Suppressor macrophage (primary cell): ENCODE data around the gene GNA12.

Source experiments
- DNase-seq, 4 experiments: peaks; one replicate each; pipeline ENCODE4 v3.0.0-alpha.2; 2020 to 2022

Gene GNA12

DNA sequence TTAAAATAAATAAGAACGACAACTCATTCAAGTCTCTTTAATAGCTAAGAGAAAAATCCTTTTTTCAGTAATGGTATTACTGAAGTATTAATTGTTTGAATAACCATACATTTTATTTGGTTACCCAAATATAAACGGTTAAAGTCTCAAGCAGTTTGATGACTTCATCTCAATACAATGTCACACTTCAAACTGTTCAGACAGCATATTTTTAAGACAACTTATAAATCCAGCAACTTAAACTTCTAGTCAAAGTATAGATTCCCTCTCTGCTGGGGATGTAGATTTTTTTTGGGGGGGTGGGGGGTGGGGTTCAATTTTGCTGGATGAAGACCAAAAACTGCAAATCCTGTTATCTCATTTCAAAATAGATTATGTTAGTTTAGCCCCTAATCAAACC, 42.0 kb downstream of the GNA12 start:
- DNase-seq, result no peak

- peak; percentile 28 to 51 (median 44) for DNase-seq
Measured at GRCh38 chr7:2800931-2801688, 43.0 kb downstream of the GNA12 start.

DNA sequence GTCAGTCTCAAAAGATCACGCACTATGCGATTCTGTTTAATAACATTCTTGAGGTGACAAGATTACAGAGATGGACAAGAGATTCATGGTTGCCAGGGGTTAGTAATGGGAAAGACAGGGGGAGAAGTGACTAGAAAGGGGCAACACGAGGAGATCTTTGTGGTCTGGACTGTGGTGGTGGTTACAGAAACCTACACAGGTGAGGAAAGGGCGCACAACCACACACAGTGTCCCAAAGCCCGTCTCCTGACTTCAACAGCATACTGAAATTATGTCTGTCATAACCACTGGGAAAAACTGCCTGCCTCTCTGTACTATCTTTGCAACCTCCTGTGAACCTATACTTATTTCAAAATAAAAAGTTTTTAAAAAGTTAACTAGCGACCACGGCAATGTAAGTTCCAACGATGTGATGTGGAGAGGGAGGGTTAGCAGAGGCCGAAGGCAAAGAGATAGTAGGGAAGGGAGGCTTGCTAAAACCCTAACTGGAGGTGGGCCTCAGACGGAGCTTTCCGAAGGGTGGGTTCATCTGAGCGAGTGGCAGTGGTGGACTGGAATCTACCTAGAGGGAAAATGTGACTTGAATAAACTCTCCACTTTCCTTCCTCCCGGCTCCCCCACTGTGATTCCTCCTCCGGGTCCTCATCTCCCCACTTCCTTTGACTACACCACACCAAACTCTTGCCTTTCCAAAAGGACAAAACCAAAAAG, 43.7 kb downstream of the GNA12 start:
- no peak for DNase-seq

GRCh38 chr7:2799253-2799652, 44.9 kb downstream of the GNA12 start:
- no peak for DNase-seq

- no peak for DNase-seq
Measured at GRCh38 chr7:2798669-2799068, 45.4 kb downstream of the GNA12 start.

GRCh38 chr7:2796358-2797352, 47.5 kb downstream of the GNA12 start:
- DNase-seq, result peak; percentile 59 to 94 (median 78)

DNA sequence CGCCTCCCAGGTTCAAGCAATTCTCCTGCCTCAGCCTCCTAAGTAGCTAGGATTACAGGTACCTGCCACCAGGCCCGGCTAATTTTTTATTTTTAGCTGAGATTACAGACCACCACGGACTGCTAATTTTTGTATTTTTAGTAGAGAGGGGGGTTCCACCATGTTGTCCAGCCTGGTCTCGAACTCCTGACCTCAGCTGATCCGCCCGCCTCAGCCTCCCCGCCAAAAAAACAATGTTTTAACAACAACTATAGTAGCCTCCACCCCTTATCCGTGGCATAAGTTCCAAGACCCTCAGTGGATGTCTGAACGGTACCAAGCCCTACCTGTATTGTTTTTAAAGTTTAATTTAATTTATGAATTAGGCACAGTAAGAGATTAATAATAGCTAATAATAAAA, 48.2 kb downstream of the GNA12 start:
- DNase-seq, result no peak

DNA sequence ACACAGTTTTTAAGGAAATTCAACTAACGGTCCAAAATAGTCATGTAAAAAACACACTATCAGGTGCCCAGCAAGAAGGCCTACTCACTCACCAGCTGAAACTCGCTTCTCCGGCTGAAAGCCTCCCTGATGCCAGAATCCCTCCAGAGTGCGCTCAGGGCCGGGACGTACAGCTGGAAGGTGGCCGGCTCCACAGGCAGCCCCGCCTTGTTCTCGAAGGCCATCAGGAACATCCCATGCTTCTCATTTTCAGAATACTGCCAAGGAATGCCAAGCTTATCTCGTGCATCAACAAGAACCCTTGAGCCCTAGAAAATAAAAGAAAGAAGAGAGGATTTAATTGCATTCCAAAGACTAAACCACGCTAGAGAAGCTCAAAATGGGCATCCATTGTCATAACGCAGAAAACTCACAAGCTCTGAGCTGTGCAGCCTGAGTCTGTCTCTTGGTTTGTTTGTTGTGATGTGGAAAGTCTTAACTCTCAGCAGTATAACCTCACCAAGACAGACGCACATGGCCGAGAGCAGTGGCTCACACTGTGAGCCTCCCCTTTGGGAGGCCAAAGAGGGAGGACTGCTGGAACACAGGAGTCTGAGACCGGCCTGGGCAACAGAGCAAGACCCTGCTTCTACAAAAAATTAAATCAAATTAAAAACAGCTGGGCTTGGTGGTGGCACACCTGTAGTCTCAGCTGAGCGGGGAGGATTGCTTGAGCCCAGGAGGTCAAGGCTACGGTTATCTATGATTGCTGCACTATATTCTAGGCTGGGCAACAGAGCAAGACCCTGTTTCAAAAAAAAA, 49.1 kb downstream of the GNA12 start:
- DNase-seq, result no peak

DNA sequence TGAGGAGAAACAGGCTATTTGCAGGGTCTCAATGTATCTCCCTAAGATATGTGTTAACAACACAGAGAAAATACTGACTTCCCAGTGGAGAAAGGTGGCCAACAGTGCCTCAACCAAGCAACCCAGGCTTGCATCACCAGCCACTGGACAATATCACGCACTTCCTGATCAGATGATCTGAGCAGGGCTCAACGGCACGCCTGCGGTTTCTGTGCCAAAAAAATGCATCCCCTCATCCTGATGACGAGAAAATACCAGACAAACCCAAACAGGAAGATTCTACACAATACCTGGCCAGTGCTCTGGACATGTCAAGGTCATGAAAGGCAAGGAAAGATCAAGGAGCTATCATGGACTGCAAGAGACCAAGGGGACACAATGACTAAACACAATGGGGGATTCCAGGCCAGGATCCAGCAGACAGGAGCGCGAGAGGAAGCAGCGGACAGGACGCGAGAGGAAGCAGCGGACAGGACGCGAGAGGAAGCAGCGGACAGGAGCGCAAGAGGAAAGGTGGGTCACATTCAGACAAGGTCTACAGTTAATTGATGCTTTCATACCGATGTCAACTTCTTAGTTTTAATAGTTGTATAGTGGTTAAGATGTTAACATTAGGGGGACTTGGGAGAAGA, 51.1 kb downstream of the GNA12 start:
- peak; percentile 83 to 91 (median 88) for DNase-seq

- peak; percentile 65 to 82 (median 73) for DNase-seq
Measured at GRCh38 chr7:2792235-2792634, 51.9 kb downstream of the GNA12 start.

- no peak for DNase-seq
Measured at GRCh38 chr7:2791390-2791789, 52.7 kb downstream of the GNA12 start.

DNA sequence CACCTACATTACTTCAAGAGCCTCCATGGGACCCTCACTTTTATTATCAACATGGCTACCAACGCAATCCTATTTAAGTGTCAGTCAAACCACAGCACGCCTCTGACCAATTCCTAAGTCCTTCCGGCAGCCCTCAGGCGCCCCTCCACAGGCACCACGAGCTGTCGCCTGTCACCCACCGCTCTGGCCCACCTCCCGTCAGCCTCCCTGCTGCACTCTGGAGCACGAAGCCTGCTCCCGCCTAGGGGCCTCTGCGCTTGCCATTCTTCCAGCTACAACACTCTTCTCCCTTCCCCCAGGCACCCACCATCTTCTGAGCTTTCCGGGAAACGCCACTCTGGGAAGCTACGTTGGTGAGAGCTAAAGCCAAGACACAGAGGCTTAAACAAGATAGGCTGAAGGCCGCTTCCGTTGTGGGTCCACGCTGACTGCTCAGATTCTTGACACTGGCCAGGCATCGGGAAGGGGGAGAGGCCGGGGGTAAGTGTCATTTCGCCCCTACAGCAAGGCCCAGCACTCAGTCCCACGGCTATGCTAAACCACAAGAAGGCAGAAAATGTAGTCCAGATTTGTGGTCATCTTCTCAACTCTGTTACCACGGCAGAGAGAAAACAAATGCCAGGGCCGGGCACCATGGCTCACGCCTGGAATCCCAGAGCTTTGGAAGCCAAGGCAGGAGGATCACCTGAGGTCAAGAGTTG, 56.7 kb downstream of the GNA12 start:
- DNase-seq, result no peak

GRCh38 chr7:2786607-2787116, 57.4 kb downstream of the GNA12 start:
- no peak for DNase-seq

DNA sequence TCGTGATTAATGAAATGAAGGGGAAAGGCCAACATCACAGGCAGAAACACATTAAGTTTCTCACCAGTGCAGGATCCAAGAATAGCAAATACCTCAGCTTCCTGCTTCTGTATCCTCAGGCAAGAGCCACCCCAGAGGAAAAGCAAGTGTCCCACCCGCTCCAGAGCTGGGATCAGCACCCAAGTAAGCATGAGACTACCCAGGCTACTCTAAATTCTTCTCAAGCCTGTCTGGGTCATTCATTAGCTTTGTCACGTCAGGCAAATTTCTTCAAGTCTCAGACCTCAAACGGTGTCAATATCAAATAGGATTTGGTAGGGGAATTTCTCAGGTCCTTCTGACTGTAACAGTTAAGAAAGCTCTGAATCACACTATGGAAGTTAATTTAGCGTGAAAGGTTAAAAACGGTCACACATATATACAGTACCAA, 59.0 kb downstream of the GNA12 start:
- peak; percentile 17 to 59 (median 31) for DNase-seq

- no peak for DNase-seq
Measured at GRCh38 chr7:2782565-2782964, 61.5 kb downstream of the GNA12 start.

GRCh38 chr7:2782121-2782520, 62.0 kb downstream of the GNA12 start:
- no peak for DNase-seq

- DNase-seq, result peak in 1 of 4 experiments; percentile 57
Measured at GRCh38 chr7:2781636-2782035, 62.5 kb downstream of the GNA12 start.

GRCh38 chr7:2779051-2779450, 65.1 kb downstream of the GNA12 start:
- DNase-seq, result no peak

GRCh38 chr7:2777898-2778535, 66.1 kb downstream of the GNA12 start:
- DNase-seq, result no peak

DNA sequence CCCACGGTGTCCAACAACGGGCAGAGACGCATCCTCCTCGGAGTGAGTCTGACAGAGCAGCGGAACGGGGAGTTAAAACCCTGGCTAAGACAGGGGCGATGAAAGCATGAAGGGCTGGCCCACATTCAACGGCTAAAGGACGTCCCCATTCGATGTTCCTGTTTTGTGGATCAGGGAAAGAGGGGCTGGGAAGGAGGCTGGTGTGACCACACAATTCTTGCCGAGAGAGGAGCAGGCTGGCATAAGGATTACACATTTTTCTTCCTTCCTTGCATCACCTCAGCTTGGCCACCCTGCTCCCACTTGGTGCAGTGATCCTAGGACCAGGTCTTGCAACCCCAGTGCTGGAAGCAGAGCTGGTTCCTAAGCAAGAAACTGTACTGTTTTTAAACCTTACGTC, 67.7 kb downstream of the GNA12 start:
- peak; percentile 28 to 68 (median 61) for DNase-seq
